CD8-positive, alpha-beta memory T cell (primary cell): ENCODE results near the gene SLC24A3. TPM values are rescaled to one million over a fixed set of nuclear protein-coding genes. Genes with fewer than 3 reads are reported as not detected.
A peak's percentile ranks its signal among the peaks of the same experiment; 100 is the strongest.

Experiments used
- CTCF ChIA-PET: fragments of 350-600 bp; sonication (Branson Sonifier 250); formaldehyde crosslinking; loops from one replicate; lab custom pipeline; 2021; ENCODE audit warnings: antibody characterized with exemption; lab: Charles Lee
- POLR2A ChIA-PET: fragments of 350-600 bp; sonication (Branson Sonifier 250); formaldehyde crosslinking; loops from one replicate; lab custom pipeline; 2021; ENCODE audit warnings: antibody characterized with exemption; lab: Charles Lee
- DNase-seq, 5 donors: peaks; one replicate each; pipeline versions ENCODE4 v3.0.0 to v3.0.0-alpha.2; 2020 to 2022; ENCODE audit warnings: mixed read lengths in 1 of 5
- H3K27ac ChIP-seq: one replicate; pipeline ENCODE4 v1.7.0; 2013; ENCODE audit warnings: low read depth, mild to moderate bottlenecking, low read length, moderate library complexity
- H3K27me3 ChIP-seq: 2 replicates; pipeline ENCODE4 v1.7.0; 2013; ENCODE audit warnings: low read length, mild to moderate bottlenecking; ENCODE audit not compliant: insufficient read depth, poor library complexity, severe bottlenecking
- H3K36me3 ChIP-seq: 2 replicates; pipeline ENCODE4 v1.7.0; 2013; ENCODE audit warnings: mild to moderate bottlenecking, low read length, moderate library complexity; ENCODE audit not compliant: insufficient read depth
- H3K4me1 ChIP-seq: 2 replicates; pipeline ENCODE4 v1.7.0; 2013; ENCODE audit warnings: mild to moderate bottlenecking, low read length, moderate library complexity; ENCODE audit not compliant: insufficient read depth
- H3K4me3 ChIP-seq: 2 replicates; pipeline ENCODE4 v1.7.0; 2013; ENCODE audit warnings: mild to moderate bottlenecking, low read length
- H3K9me3 ChIP-seq: 2 replicates; pipeline ENCODE4 v1.7.0; 2013; ENCODE audit warnings: mild to moderate bottlenecking, low read length
- H3K27ac Mint-ChIP-seq, 8 donors: one replicate each; pipeline ENCODE4 v1.8.0; 2020 to 2021; ENCODE audit warnings: mixed read lengths in 8 of 8, mild to moderate bottlenecking in 6 of 8, inconsistent platforms in 3 of 8, moderate library complexity in 3 of 8
- H3K27me3 Mint-ChIP-seq, 2 donors: one replicate each; pipeline ENCODE4 v1.8.0; 2020 to 2021; ENCODE audit warnings: mixed read lengths in 2 of 2, mild to moderate bottlenecking in 1 of 2, moderate library complexity in 1 of 2
- H3K36me3 Mint-ChIP-seq, 3 donors: one replicate each; pipeline ENCODE4 v1.8.0; 2020 to 2021; ENCODE audit warnings: mixed read lengths in 3 of 3, inconsistent platforms in 1 of 3, mild to moderate bottlenecking in 1 of 3
- H3K4me1 Mint-ChIP-seq, 3 donors: one replicate each; pipeline ENCODE4 v1.8.0; 2020 to 2021; ENCODE audit warnings: mixed read lengths in 3 of 3, inconsistent platforms in 1 of 3, mild to moderate bottlenecking in 1 of 3
- H3K4me3 Mint-ChIP-seq, 7 donors: one replicate each; pipeline ENCODE4 v1.8.0; 2020 to 2021; ENCODE audit warnings: mixed read lengths in 7 of 7, mild to moderate bottlenecking in 6 of 7, moderate library complexity in 4 of 7, inconsistent platforms in 2 of 7
- H3K9me3 Mint-ChIP-seq, 5 donors: one replicate each; pipeline ENCODE4 v1.8.0; 2020 to 2022; ENCODE audit warnings: mixed read lengths in 5 of 5, mild to moderate bottlenecking in 3 of 5, moderate library complexity in 2 of 5, inconsistent platforms in 1 of 5
- polyA plus RNA-seq: library from polyadenylated mRNA; unstranded; fragments of 300-500 nt; fragmentation: Illumina TruSeq; gene quantifications from one replicate; pipeline ENCODE4 v1.2.3, GENCODE V29; 2021
- total RNA-seq, 2 experiments: library from RNA; stranded (reverse); gene quantifications; one replicate each; pipeline ENCODE4 v1.2.3, GENCODE V29; 2021

SLC24A3 gene
- total and polyA plus RNA-seq, 3 experiments from 2014 or later, result not detected

DNA sequence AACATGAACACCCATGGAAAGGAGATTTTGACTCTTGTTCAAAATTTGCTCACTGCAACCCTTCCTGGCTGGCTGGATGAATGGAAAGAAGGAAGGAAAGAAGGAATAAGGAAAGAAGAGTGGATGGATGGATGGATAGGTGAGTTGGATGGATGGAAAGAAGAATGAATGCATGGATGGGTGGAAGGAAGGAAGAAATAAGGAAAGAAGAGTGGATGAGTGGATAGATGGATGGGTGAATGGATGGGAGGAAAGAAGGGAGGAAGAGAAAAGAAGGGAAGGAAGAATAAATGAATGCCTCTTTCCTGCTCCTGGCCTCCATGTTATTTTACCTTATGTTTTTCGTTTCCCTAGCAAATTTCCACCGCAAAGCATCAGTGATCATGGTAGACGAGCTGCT is 471.4 kb downstream of the SLC24A3 start:
- H3K27ac Mint-ChIP-seq, result no peak overlapping the region
- ChIA-PET CTCF (no interaction called here), POLR2A (no interaction called here)
- no peak overlapping the region for H3K27ac ChIP-seq
- no peaks in the 10 kb centered on the region for H3K27me3 ChIP-seq
- no peaks in the 10 kb centered on the region for H3K36me3 Mint-ChIP-seq
- H3K27me3 Mint-ChIP-seq, result peaks cover 0 to 4% of the 10 kb centered on the region in 2 donors
- H3K9me3 ChIP-seq, result no peaks in the 10 kb centered on the region
- no peaks in the 10 kb centered on the region for H3K36me3 ChIP-seq
- H3K4me3 ChIP-seq, result no peak overlapping the region
- H3K9me3 Mint-ChIP-seq, result peaks cover 0 to 4% (median 0%) of the 10 kb centered on the region in 5 donors
- no peak for DNase-seq
- H3K4me3 Mint-ChIP-seq, result no peak overlapping the region
- no peaks in the 10 kb centered on the region for H3K4me1 ChIP-seq
- no peaks in the 10 kb centered on the region for H3K4me1 Mint-ChIP-seq

- H3K4me1 ChIP-seq, result no peaks in the 10 kb centered on the region
- H3K4me3 Mint-ChIP-seq, result no peak overlapping the region
- POLR2A ChIA-PET, result no interaction called here
- no peaks in the 10 kb centered on the region for H3K9me3 ChIP-seq
- peaks cover 3 to 7% of the 10 kb centered on the region in 2 donors for H3K27me3 Mint-ChIP-seq
- no peak overlapping the region for H3K27ac ChIP-seq
- no peak for DNase-seq
- H3K4me3 ChIP-seq, result no peak overlapping the region
- no peaks in the 10 kb centered on the region for H3K27me3 ChIP-seq
- CTCF ChIA-PET, result no interaction called here
- peaks cover 0 to 4% (median 0%) of the 10 kb centered on the region in 5 donors for H3K9me3 Mint-ChIP-seq
- no peak overlapping the region for H3K27ac Mint-ChIP-seq
- H3K36me3 Mint-ChIP-seq, result no peaks in the 10 kb centered on the region
- no peaks in the 10 kb centered on the region for H3K36me3 ChIP-seq
- H3K4me1 Mint-ChIP-seq, result peaks cover 0 to 5% (median 0%) of the 10 kb centered on the region in 3 donors
These were observed 475.8 kb downstream of the SLC24A3 start for GRCh38 chr20:19688031-19688806.

- no peak for DNase-seq
- H3K36me3 Mint-ChIP-seq, result no peaks in the 10 kb centered on the region
- no peak overlapping the region for H3K4me3 Mint-ChIP-seq
- peaks cover 3 to 7% of the 10 kb centered on the region in 2 donors for H3K27me3 Mint-ChIP-seq
- CTCF ChIA-PET, result no interaction called here
- peaks cover 0 to 2% (median 0%) of the 10 kb centered on the region in 5 donors for H3K9me3 Mint-ChIP-seq
- Histone ChIP-seq H3K27me3 (no peaks in the 10 kb centered on the region), H3K9me3 (no peaks in the 10 kb centered on the region), H3K36me3 (no peaks in the 10 kb centered on the region), H3K4me1 (no peaks in the 10 kb centered on the region), H3K4me3 (no peak overlapping the region), H3K27ac (no peak overlapping the region)
- H3K4me1 Mint-ChIP-seq, result peaks cover 0 to 5% (median 0%) of the 10 kb centered on the region in 3 donors
- POLR2A ChIA-PET, result no interaction called here
- H3K27ac Mint-ChIP-seq, result peak overlapping the region in 1 of 8 donors; percentile 4
These were observed 478.0 kb downstream of the SLC24A3 start for GRCh38 chr20:19690462-19690861.

DNA sequence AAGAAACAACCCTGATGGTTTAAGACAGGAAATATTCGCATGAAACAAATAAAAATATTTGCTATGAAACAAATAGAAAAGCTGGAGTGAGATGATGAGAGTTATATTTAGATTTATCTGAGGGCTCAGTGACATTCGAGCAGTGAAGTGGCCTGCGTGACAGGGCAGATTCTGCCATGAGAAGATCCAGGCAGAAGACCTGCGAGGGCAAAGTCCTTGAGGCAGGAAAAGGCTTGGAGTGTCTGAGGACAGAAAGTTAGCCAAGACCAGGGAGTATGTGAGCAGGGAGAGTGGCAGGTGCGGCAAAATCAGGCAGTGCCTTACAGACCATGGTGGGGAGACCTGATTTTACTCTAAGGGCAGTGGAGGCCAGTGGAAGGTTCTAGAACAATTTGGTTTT is 478.7 kb downstream of the SLC24A3 start:
- Mint-ChIP-seq H3K9me3 (peaks cover 0 to 2% (median 0%) of the 10 kb centered on the region in 5 donors), H3K4me3 (no peak overlapping the region)
- CTCF ChIA-PET, result no interaction called here

DNA sequence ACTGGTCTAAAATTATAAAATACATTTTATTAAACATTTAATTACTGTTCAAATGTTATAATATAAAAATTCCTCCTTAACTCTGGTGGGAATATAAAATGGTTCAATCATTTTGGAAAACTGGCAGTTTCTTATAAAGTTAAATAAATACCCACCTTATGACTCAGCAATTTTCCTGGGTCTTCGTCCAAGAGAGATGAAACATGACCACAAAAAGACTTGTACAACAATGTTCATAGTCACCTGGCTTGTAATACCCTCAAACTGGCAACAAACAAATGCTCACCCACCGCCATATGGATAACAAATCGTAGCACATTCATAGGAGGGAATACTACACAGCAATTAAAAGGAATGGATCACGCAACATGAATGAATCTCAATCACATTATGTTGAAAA is 479.7 kb downstream of the SLC24A3 start:
- no peak overlapping the region for H3K27ac Mint-ChIP-seq
- H3K27me3 Mint-ChIP-seq, result peaks cover 3 to 10% of the 10 kb centered on the region in 2 donors
- no peaks in the 10 kb centered on the region for H3K36me3 ChIP-seq
- no peak overlapping the region for H3K4me3 Mint-ChIP-seq
- H3K9me3 ChIP-seq, result no peaks in the 10 kb centered on the region
- CTCF ChIA-PET, result no interaction called here
- POLR2A ChIA-PET, result no interaction called here
- no peak overlapping the region for H3K4me3 ChIP-seq
- DNase-seq, result no peak
- H3K36me3 Mint-ChIP-seq, result peaks cover 0 to 1% (median 0%) of the 10 kb centered on the region in 3 donors
- H3K9me3 Mint-ChIP-seq, result no peaks in the 10 kb centered on the region
- H3K27ac ChIP-seq, result no peak overlapping the region
- H3K4me1 Mint-ChIP-seq, result peaks cover 0 to 5% (median 0%) of the 10 kb centered on the region in 3 donors
- no peaks in the 10 kb centered on the region for H3K4me1 ChIP-seq
- H3K27me3 ChIP-seq, result no peaks in the 10 kb centered on the region

More for the DNA sequence above, 478.7 kb downstream of the SLC24A3 start:
- Mint-ChIP-seq H3K27me3 (peaks cover 3 to 7% of the 10 kb centered on the region in 2 donors), H3K36me3 (no peaks in the 10 kb centered on the region), H3K27ac (no peak overlapping the region), H3K4me1 (peaks cover 0 to 5% (median 0%) of the 10 kb centered on the region in 3 donors)
- no peak overlapping the region for H3K27ac ChIP-seq
- H3K36me3 ChIP-seq, result no peaks in the 10 kb centered on the region
- no peaks in the 10 kb centered on the region for H3K9me3 ChIP-seq
- no peaks in the 10 kb centered on the region for H3K27me3 ChIP-seq
- no peaks in the 10 kb centered on the region for H3K4me1 ChIP-seq
- POLR2A ChIA-PET, result no interaction called here
- no peak for DNase-seq
- H3K4me3 ChIP-seq, result no peak overlapping the region

GRCh38 chr20:19692685-19693119 is 480.3 kb downstream of the SLC24A3 start:
- Mint-ChIP-seq H3K36me3 (peaks cover 0 to 1% (median 0%) of the 10 kb centered on the region in 3 donors), H3K4me1 (peaks cover 0 to 5% (median 0%) of the 10 kb centered on the region in 3 donors), H3K27me3 (peaks cover 3 to 11% of the 10 kb centered on the region in 2 donors), H3K4me3 (peak overlapping the region in 1 of 7 donors; percentile 48), H3K9me3 (no peaks in the 10 kb centered on the region), H3K27ac (no peak overlapping the region)
- H3K27me3 ChIP-seq, result no peaks in the 10 kb centered on the region
- no peak overlapping the region for H3K4me3 ChIP-seq
- ChIA-PET POLR2A (no interaction called here), CTCF (interaction anchor here (0.5 to 1.0 kb wide), 2 partner anchors 30 to 216 kb away, joined by 3 read pairs; no protein-coding TSS in a partner anchor)
- no peaks in the 10 kb centered on the region for H3K36me3 ChIP-seq
- no peak overlapping the region for H3K27ac ChIP-seq
- H3K4me1 ChIP-seq, result no peaks in the 10 kb centered on the region
- H3K9me3 ChIP-seq, result no peaks in the 10 kb centered on the region
- DNase-seq, result peak in 2 of 5 donors; percentile 25 to 50

DNA sequence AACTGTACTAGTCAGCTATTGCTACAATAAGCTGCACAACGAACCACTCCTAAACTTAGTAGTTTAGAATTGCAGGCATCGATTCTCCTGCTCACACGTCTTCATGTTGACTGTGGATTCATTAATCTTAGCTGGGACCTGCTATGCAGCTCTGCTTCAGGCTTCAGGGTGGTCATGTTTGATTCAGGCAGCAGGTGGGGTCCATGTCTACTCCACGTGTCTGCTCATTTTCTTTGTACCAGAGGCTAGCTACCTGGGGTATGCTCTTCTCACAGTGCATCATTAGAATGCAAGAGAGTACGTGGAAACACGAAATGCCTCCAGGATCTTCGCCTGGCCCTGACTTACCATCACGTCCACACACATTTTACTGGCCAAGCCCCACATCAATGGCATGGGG is 481.1 kb downstream of the SLC24A3 start:
- ChIA-PET POLR2A (no interaction called here), CTCF (interaction anchor here (1.0 kb wide), 2 partner anchors 31 to 301 kb away, joined by 3 to 4 read pairs; no protein-coding TSS in a partner anchor)
- Mint-ChIP-seq H3K27me3 (peaks cover 3 to 13% of the 10 kb centered on the region in 2 donors), H3K4me1 (peaks cover 0 to 5% (median 0%) of the 10 kb centered on the region in 3 donors), H3K27ac (no peak overlapping the region), H3K4me3 (no peak overlapping the region), H3K9me3 (no peaks in the 10 kb centered on the region), H3K36me3 (peaks cover 0 to 1% (median 0%) of the 10 kb centered on the region in 3 donors)
- Histone ChIP-seq H3K36me3 (no peaks in the 10 kb centered on the region), H3K9me3 (no peaks in the 10 kb centered on the region), H3K27ac (no peak overlapping the region), H3K27me3 (no peaks in the 10 kb centered on the region), H3K4me3 (no peak overlapping the region), H3K4me1 (no peaks in the 10 kb centered on the region)
- no peak for DNase-seq

GRCh38 chr20:19695081-19695480 is 482.6 kb downstream of the SLC24A3 start:
- Mint-ChIP-seq H3K9me3 (no peaks in the 10 kb centered on the region), H3K4me3 (no peak overlapping the region), H3K27me3 (peaks cover 3 to 13% of the 10 kb centered on the region in 2 donors), H3K36me3 (peaks cover 0 to 1% (median 0%) of the 10 kb centered on the region in 3 donors), H3K4me1 (peaks cover 0 to 5% (median 0%) of the 10 kb centered on the region in 3 donors), H3K27ac (no peak overlapping the region)
- no peak overlapping the region for H3K27ac ChIP-seq
- H3K27me3 ChIP-seq, result no peaks in the 10 kb centered on the region
- no peaks in the 10 kb centered on the region for H3K9me3 ChIP-seq
- ChIA-PET CTCF (no interaction called here), POLR2A (no interaction called here)
- no peaks in the 10 kb centered on the region for H3K36me3 ChIP-seq
- H3K4me1 ChIP-seq, result no peaks in the 10 kb centered on the region
- DNase-seq, result no peak
- H3K4me3 ChIP-seq, result no peak overlapping the region
